SK-N-SH treated with all-trans-retinoic acid at 6 μM for 48 hours (cell line): ENCODE data around the gene GSTP1.
A peak's percentile ranks its signal among the peaks of the same experiment; 100 is the strongest.

Source experiments
- ATAC-seq: fragments of 200-7000 bp; cut with Tn5 transposase; 3 replicates; pipeline ENCODE4 v1.9.1; 2020; ENCODE audit warnings: mild to moderate bottlenecking, moderate library complexity
- ARNTL ChIP-seq: fragments of 450-650 bp; formaldehyde crosslinking; IDR thresholded peaks from 2 replicates; pipeline ENCODE4 v1.5.0; 2020; ENCODE audit warnings: low read depth, mild to moderate bottlenecking, moderate library complexity, borderline replicate concordance
- BACH2 ChIP-seq: fragments of 250-450 bp; sonication (Bioruptor Pico); IDR thresholded peaks from 2 replicates; pipeline ENCODE4 v1.9.0; 2021; ENCODE audit warnings: mild to moderate bottlenecking, borderline replicate concordance
- CSDC2 ChIP-seq: fragments of 250-450 bp; sonication (Bioruptor Pico); IDR thresholded peaks from 2 replicates; pipeline ENCODE4 v1.5.0; 2020; ENCODE audit warnings: mild to moderate bottlenecking, moderate library complexity
- CSRNP3 ChIP-seq: fragments of 250-450 bp; sonication (Bioruptor Pico); IDR thresholded peaks from 2 replicates; pipeline ENCODE4 v1.5.1; 2021; ENCODE audit warnings: mild to moderate bottlenecking, moderate library complexity
- ESRRG ChIP-seq: fragments of 250-450 bp; sonication (Bioruptor Pico); IDR thresholded peaks from 2 replicates; pipeline ENCODE4 v1.6.1; 2021; ENCODE audit warnings: mild to moderate bottlenecking
- GLIS3 ChIP-seq: fragments of 250-450 bp; sonication (Bioruptor Pico); IDR thresholded peaks from 2 replicates; pipeline ENCODE4 v1.5.0; 2020; ENCODE audit warnings: mild to moderate bottlenecking, moderate library complexity
- ISL1 ChIP-seq: fragments of 250-450 bp; sonication (Bioruptor Pico); IDR thresholded peaks from 2 replicates; pipeline ENCODE4 v2.1.2; 2022; ENCODE audit warnings: mild to moderate bottlenecking, moderate library complexity
- OSR1 ChIP-seq: fragments of 250-450 bp; sonication (Bioruptor Pico); IDR thresholded peaks from 2 replicates; pipeline ENCODE4 v1.8.0; 2022; ENCODE audit warnings: moderate library complexity, mild to moderate bottlenecking, inconsistent platforms
- PPARA ChIP-seq: fragments of 250-450 bp; sonication (Bioruptor Pico); IDR thresholded peaks from 2 replicates; pipeline ENCODE4 v1.5.0; 2020; ENCODE audit warnings: mild to moderate bottlenecking, borderline replicate concordance
- RARB ChIP-seq: fragments of 250-450 bp; sonication (Bioruptor Pico); IDR thresholded peaks from 2 replicates; pipeline ENCODE4 v1.8.0; 2021; ENCODE audit warnings: mild to moderate bottlenecking, moderate library complexity
- SNAI2 ChIP-seq: fragments of 250-450 bp; sonication (Bioruptor Pico); IDR thresholded peaks from 2 replicates; pipeline ENCODE4 v1.5.0; 2020; ENCODE audit warnings: mild to moderate bottlenecking, moderate library complexity
- TCF4 ChIP-seq: fragments of 250-450 bp; sonication (Bioruptor Pico); IDR thresholded peaks from 2 replicates; pipeline ENCODE4 v1.8.0; 2021; ENCODE audit warnings: mild to moderate bottlenecking, moderate library complexity, borderline replicate concordance
- TOX ChIP-seq: fragments of 250-450 bp; sonication (Bioruptor Pico); IDR thresholded peaks from 2 replicates; pipeline ENCODE4 v1.8.0; 2021; ENCODE audit warnings: mild to moderate bottlenecking, moderate library complexity, borderline replicate concordance
- TSHZ2 ChIP-seq: fragments of 250-450 bp; sonication (Bioruptor Pico); IDR thresholded peaks from 2 replicates; pipeline ENCODE4 v1.5.0; 2020; ENCODE audit warnings: mild to moderate bottlenecking, moderate library complexity
- ZC3H10 ChIP-seq: fragments of 250-450 bp; sonication (Bioruptor Pico); IDR thresholded peaks from 2 replicates; pipeline ENCODE4 v1.5.1; 2021; ENCODE audit warnings: mild to moderate bottlenecking, moderate library complexity
- ZFP3 ChIP-seq: fragments of 250-450 bp; sonication (Bioruptor Pico); IDR thresholded peaks from 2 replicates; pipeline ENCODE4 v1.5.0; 2020; ENCODE audit warnings: mild to moderate bottlenecking, moderate library complexity
- ZFP30 ChIP-seq: fragments of 450-650 bp; formaldehyde crosslinking; IDR thresholded peaks from 2 replicates; pipeline ENCODE4 v1.5.0; 2022; ENCODE audit warnings: mild to moderate bottlenecking, moderate library complexity
- ZNF565 ChIP-seq: fragments of 450-650 bp; formaldehyde crosslinking; conservative IDR thresholded peaks from 2 replicates; pipeline ENCODE4 v1.5.0; 2020; ENCODE audit warnings: low read depth, mild to moderate bottlenecking, moderate library complexity
- ZNF70 ChIP-seq: fragments of 450-650 bp; formaldehyde crosslinking; IDR thresholded peaks from 2 replicates; pipeline ENCODE4 v1.5.0; 2020; ENCODE audit warnings: mild to moderate bottlenecking, moderate library complexity
- ZNF8 ChIP-seq: fragments of 450-650 bp; formaldehyde crosslinking; IDR thresholded peaks from 2 replicates; pipeline ENCODE4 v1.5.0; 2020; ENCODE audit warnings: mild to moderate bottlenecking, moderate library complexity
- TF ChIP-seq, protein P1 (sequence below): fragments of 250-450 bp; sonication (Bioruptor Pico); IDR thresholded peaks from 2 replicates; pipeline ENCODE4 v1.8.0; 2021; ENCODE audit warnings: low read depth, mild to moderate bottlenecking, moderate library complexity, borderline replicate concordance
- TF ChIP-seq, protein P2 (sequence below): fragments of 250-450 bp; sonication (Bioruptor Pico); IDR thresholded peaks from 2 replicates; pipeline ENCODE4 v1.8.0; 2020; ENCODE audit warnings: mild to moderate bottlenecking, moderate library complexity, borderline replicate concordance

GSTP1 gene

DNA sequence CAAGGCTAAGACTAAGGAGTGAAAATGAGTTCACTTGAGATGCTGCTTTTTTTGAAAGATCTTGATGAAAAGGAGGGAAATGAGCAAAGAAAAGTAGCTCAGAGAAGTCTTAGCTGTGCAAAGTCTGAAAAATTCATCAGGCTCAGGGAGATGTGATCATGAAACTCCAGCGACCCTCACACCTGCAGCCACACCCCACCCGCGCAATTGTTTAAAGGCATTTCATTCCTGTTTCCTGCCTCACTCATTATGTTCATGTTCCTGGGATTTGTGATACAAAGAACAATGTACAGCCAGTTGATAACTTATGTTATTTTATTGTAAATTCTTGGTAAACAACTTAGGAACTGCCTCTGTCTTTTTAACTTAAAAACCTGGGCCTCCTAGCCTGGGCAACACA, 8.7 kb upstream of the GSTP1 start (continued):
- no peak for TF ChIP-seq GLIS3
- TF ChIP-seq OSR1 (CRISPR knock-in tag) = no peak

- TF ChIP-seq RARB (CRISPR knock-in tag) = no peak
- no peak for TF ChIP-seq CSDC2 (CRISPR knock-in tag)
- TF ChIP-seq CSRNP3 (CRISPR knock-in tag) = no peak
- no peak for TF ChIP-seq PPARA
- TF ChIP-seq TCF4 (CRISPR knock-in tag) = no peak
- TF ChIP-seq TSHZ2 = no peak
- TF ChIP-seq, protein P1, sequence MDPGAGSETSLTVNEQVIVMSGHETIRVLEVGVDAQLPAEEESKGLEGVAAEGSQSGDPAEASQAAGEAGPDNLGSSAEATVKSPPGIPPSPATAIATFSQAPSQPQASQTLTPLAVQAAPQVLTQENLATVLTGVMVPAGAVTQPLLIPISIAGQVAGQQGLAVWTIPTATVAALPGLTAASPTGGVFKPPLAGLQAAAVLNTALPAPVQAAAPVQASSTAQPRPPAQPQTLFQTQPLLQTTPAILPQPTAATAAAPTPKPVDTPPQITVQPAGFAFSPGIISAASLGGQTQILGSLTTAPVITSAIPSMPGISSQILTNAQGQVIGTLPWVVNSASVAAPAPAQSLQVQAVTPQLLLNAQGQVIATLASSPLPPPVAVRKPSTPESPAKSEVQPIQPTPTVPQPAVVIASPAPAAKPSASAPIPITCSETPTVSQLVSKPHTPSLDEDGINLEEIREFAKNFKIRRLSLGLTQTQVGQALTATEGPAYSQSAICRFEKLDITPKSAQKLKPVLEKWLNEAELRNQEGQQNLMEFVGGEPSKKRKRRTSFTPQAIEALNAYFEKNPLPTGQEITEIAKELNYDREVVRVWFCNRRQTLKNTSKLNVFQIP = no peak
- TF ChIP-seq ARNTL (CRISPR knock-in tag) = no peak
- TF ChIP-seq BACH2 (CRISPR knock-in tag) = no peak
- no peak for TF ChIP-seq ZNF565 (CRISPR knock-in tag)
- TF ChIP-seq ESRRG (CRISPR knock-in tag) = no peak
- no peak for TF ChIP-seq TOX (CRISPR knock-in tag)
- TF ChIP-seq ZFP30 = no peak
- no peak for TF ChIP-seq ZFP3 (CRISPR knock-in tag)
- no peak for TF ChIP-seq ZC3H10
- no peak for TF ChIP-seq ZNF70 (CRISPR knock-in tag)
- TF ChIP-seq ISL1 = no peak
- ATAC-seq = peak; percentile 27; the same call in 2 of the 3 replicates
Observed at GRCh38 chr11:67576735-67577475, 6.7 kb upstream of the GSTP1 start.

DNA sequence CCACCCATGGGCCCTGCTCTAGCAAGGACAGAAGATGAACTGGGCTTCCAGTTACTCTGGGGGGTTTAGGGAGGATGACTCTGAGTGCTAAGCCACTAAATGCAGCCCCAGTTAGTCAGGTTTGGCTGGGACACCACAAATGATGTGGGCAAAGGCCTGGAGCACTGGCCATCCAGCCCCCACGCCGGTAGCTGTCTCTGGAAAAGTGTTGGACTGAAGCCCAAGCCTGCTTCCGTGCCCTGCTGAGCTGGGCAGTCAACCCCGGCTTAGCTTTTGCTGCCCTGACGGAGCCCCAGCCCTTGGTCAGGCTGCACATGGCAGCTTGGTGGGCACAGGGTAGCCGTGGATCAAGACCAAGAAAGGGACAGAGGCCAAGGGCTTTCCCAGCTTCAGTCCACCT, 5.7 kb upstream of the GSTP1 start:
- no peak for ATAC-seq
- TF ChIP-seq ZNF8 (CRISPR knock-in tag) = no peak
- no peak for TF ChIP-seq RARB (CRISPR knock-in tag)
- TF ChIP-seq ZNF70 (CRISPR knock-in tag) = no peak
- no peak for TF ChIP-seq OSR1 (CRISPR knock-in tag)
- no peak for TF ChIP-seq ARNTL (CRISPR knock-in tag)
- no peak for TF ChIP-seq SNAI2 (CRISPR knock-in tag)
- TF ChIP-seq, protein P2, sequence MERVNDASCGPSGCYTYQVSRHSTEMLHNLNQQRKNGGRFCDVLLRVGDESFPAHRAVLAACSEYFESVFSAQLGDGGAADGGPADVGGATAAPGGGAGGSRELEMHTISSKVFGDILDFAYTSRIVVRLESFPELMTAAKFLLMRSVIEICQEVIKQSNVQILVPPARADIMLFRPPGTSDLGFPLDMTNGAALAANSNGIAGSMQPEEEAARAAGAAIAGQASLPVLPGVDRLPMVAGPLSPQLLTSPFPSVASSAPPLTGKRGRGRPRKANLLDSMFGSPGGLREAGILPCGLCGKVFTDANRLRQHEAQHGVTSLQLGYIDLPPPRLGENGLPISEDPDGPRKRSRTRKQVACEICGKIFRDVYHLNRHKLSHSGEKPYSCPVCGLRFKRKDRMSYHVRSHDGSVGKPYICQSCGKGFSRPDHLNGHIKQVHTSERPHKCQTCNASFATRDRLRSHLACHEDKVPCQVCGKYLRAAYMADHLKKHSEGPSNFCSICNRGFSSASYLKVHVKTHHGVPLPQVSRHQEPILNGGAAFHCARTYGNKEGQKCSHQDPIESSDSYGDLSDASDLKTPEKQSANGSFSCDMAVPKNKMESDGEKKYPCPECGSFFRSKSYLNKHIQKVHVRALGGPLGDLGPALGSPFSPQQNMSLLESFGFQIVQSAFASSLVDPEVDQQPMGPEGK (CRISPR knock-in tag) = no peak
- TF ChIP-seq ZC3H10 = no peak
- TF ChIP-seq BACH2 (CRISPR knock-in tag) = no peak
- TF ChIP-seq TCF4 (CRISPR knock-in tag) = no peak
- no peak for TF ChIP-seq ZNF565 (CRISPR knock-in tag)
- no peak for TF ChIP-seq ZFP30
- TF ChIP-seq PPARA = no peak
- no peak for TF ChIP-seq GLIS3
- TF ChIP-seq TSHZ2 = no peak
- TF ChIP-seq CSRNP3 (CRISPR knock-in tag) = no peak
- TF ChIP-seq, protein P1 = no peak
- TF ChIP-seq ESRRG (CRISPR knock-in tag) = no peak
- TF ChIP-seq ZFP3 (CRISPR knock-in tag) = no peak
- TF ChIP-seq ISL1 = no peak
